Measurements from ENCODE around the gene DHRSX.

GRCh38 chrX:2228536-2228935, 272.2 kb downstream of the DHRSX start:
- TF ChIP-seq CTCF (conservative IDR thresholded peaks at IDR 0.05 in 1 of 2, IDR thresholded peaks at IDR 0.05 in 1 of 2; ENCODE audit: extremely low read depth in 1 of 2, insufficient read depth in 1 of 2, low read depth in 1 of 2, low read length in 2 of 2), result no peak
- TF ChIP-seq EZH2 (IDR thresholded peaks at IDR 0.05; ENCODE audit: borderline replicate concordance, low read length), result no peak
